ENCODE measurements around the gene CHFR.
"Not testable (repeated sequence)": the region's sequence is repeated elsewhere in the genome, so short reads cannot be mapped to it uniquely, and the experiment has no call there.

The CHFR gene

GRCh38 chr12:132874175-132874574, 13.2 kb downstream of the CHFR start:
- DNase-seq = no peak

- no peak for DNase-seq
These were observed 13.7 kb downstream of the CHFR start for GRCh38 chr12:132873724-132874123.

- DNase-seq = no peak
These were observed 14.4 kb downstream of the CHFR start for GRCh38 chr12:132872975-132873421.

DNA sequence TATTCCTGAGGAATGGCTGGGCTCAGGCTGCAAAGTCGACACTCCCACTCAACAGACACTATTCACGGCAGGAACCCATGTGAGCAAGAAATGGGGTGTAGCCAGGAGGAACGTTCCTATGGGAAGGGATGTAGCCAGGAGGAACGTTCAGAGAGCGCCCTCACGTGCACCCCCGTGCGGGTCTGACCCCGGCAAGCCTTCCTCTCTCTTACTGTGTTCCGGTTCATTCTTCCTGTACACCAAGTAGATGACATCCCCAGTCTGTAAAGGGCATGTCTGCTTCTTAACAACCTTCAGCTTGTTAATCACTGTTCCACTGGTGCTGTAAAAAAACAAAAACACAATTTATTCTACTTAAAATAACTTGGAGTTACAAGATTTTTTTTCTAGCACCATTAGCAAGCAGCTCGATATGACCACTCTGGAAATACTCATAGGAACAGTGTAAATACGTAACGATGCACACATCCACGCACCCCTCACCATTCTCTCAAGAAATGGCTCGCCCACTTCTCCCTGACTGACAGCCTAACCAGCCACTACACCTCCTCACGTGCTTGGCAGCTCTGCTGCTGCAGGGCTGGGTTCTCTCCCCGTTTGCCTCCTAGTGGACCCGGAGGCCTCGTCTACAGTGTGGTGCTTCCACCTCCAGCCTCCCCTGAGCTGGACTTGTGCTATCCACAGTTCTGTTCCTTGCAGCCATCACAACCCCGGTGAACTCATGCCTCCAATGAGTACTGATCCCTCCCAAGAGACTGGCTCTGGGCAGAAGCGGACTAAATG, 15.1 kb downstream of the CHFR start:
- no peak for DNase-seq

DNA sequence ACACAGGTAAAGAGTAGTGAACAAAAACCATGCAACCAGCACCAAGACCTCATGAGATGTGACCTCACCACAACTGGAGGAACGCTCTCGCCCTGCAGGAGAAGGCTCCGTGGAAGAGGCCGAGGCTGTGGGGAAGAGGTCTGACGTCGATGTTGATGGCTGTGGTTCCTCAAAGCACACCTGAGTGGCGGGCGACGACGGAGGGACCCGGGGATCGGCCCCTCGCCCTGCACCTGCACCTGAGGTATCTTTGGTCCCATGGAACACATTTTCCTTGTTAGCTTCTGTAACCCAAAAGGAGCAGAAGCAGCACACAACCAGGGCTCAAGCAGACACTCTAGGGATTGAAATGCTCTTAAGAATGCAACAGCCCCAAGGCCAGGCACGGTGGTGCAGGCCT, 17.9 kb downstream of the CHFR start:
- DNase-seq = no peak

- DNase-seq = no peak
These were observed 21.1 kb downstream of the CHFR start for GRCh38 chr12:132866251-132866828.

DNA sequence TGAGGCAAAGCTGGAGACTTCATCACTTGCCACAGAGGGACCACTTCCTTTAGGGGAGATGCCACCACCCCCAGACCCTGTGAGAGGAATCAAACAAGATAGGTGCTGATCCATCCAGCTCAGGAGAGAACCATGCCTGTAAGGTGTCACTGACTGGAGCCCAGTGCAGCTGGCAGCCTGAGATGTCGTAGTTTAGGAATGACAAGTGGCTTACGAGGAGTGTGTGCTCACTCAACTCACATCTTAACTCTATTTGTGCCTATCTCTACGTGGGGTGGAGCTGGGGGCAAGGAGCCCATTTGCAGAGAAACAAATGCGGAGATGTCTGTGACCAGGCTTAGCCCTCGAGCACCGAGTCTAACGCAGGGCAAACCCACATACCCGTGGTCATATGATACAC, 25.8 kb downstream of the CHFR start:
- DNase-seq = no peak

GRCh38 chr12:132858718-132859266, 28.6 kb downstream of the CHFR start:
- no peak for DNase-seq

GRCh38 chr12:132857019-132857418, 30.4 kb downstream of the CHFR start:
- not testable (repeated sequence) for DNase-seq

GRCh38 chr12:132856581-132856980, 30.8 kb downstream of the CHFR start:
- DNase-seq = no peak

DNA sequence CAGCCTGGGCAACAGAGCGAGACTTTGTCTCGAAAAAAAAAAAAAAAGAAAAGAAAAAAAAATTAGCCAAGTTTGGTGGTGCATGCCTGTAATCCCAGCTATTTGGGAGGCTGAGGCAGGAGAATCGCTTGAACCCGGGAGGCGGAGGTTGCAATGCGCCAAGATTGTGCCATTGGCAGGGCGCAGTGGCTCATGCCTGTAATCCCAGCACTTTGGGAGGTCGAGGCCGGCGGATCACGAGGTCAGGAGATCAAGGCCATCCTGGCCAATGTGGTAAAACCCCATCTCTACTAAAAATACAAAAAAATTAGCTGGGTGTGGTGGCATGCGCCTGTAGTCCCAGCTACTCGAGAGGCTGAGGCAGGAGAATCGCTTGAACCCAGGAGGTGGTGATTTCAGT, 32.2 kb downstream of the CHFR start:
- DNase-seq = not testable (repeated sequence)

DNA sequence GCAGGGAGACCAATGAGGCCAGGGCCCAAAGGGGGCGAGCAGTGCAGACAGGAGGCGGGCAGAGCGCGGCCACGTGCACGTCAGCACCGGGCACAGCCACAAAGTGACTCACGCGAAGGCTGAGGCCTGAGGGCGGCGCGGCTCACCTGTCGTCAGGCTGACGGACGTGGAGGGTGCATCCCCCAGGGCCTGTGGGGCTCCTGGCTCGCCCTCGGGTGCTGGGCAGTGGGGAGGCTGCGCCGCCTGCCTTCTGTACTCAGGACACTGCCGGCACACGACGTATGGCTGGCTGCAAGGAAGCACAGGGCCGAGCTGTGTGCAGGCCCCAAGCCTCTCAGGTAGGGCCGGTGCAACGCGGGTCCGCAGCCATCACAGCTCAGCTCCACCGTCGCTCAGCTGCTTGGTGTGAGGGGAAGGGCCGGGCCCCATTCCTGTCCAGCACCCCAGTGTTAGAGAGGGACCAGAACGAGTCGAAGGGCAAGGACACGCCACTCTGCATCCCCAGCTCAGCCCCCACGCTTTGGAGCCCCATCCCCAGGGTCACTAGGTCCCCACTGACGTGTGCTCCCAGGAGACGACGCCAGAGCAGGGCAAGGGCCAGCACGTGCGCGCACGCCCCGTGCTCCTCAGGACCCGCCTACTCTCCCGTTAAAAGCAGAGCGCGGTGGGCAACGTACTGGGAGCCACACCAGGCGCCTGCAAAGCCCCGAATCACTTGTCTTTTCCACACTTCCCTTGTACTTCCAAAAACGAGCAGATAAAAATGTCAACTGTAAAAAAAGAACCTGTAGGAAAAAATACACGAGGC, 33.9 kb downstream of the CHFR start:
- DNase-seq = no peak

- DNase-seq = no peak
These were observed 34.9 kb downstream of the CHFR start for GRCh38 chr12:132852496-132852895.

DNA sequence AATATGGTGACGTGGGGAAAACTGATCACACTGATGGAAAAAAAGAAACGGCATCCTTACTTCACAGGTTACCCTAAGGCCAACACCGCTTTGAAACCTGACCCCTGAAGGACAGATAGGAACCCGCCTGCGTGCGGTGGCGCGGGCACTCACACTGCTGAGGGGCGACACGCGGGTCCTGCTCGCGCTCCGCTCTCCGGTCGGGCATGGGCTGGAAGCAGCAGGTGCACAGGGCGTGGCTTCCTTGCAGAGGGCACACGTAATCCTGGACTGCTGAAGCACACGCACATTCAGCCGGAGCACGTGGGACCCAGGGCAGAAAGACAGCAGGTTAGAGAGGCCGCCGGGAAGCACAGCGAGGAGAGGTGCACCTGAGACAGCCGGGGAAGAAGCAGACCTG, 35.9 kb downstream of the CHFR start:
- DNase-seq = no peak

GRCh38 chr12:132850291-132850690, 37.1 kb downstream of the CHFR start:
- no peak for DNase-seq

DNA sequence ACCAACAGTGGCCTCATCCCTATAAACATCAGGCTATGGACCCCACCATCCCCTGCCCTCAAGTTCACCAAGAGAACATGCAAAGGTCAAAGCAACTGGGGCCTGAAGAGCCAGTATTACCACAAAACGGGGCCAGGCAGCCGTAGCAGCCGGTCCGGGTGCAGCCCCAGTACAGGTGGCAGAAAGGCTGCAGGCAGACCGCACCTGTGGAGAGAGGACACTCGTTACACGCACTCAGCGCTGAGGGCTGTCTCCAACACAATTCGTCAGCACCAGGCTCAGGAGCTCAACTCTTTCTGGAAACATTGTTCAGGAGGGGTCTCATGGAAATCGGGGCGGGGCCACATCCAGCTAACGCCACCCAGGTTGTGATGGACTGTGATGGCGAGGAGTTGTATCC, 38.9 kb downstream of the CHFR start:
- no peak for DNase-seq

- DNase-seq = no peak
These were observed 39.7 kb downstream of the CHFR start for GRCh38 chr12:132847363-132848356.

DNA sequence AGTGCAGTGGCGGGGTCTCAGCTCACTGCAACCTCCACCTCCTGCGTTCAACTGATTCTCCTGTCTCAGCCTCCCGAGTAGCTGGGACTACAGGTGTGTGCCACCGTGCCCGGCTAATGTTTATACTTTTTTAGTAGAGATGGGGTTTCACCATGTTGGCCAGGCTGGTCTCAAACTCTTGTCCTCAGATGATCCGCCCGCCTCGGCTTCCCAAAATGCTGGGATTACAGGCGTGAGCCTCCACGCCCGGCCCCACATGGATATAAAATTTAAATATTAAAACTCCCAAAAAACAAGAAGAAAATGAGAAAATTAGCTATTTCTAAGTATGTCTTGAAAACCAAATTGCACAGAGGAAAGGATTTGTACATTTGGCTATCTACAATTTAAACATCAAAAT, 42.7 kb downstream of the CHFR start:
- not testable (repeated sequence) for DNase-seq

- DNase-seq = no peak
These were observed 44.9 kb downstream of the CHFR start for GRCh38 chr12:132842449-132843045.

GRCh38 chr12:132841151-132841550, 46.3 kb downstream of the CHFR start:
- no peak for DNase-seq

DNA sequence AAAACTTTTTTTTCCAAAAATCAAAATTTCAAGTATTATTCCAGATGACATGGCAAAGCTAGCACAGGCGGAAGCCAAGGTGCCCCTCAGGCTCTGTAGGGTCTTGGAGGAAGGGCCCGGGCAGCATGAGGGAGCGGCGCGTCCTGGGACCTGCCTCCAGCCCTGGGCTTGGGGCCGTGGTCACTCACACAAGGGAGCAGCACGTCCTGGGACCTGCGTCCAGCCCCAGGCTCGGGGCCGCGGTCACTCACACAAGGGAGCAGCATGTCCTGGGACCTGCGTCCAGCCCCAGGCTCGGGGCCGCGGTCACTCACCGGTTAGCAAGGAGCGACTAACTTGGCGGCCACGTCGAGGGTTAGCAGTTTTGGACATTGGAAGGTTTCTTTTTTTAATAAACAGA, 46.9 kb downstream of the CHFR start:
- no peak for DNase-seq
